GM04504 (cell line): ENCODE measurements around the gene TXNDC2.

Source experiments
- DNase-seq: peaks from one replicate; pipeline ENCODE4 v3.0.0-alpha.2; 2012; ENCODE audit warnings: low read depth

TXNDC2 gene

DNA sequence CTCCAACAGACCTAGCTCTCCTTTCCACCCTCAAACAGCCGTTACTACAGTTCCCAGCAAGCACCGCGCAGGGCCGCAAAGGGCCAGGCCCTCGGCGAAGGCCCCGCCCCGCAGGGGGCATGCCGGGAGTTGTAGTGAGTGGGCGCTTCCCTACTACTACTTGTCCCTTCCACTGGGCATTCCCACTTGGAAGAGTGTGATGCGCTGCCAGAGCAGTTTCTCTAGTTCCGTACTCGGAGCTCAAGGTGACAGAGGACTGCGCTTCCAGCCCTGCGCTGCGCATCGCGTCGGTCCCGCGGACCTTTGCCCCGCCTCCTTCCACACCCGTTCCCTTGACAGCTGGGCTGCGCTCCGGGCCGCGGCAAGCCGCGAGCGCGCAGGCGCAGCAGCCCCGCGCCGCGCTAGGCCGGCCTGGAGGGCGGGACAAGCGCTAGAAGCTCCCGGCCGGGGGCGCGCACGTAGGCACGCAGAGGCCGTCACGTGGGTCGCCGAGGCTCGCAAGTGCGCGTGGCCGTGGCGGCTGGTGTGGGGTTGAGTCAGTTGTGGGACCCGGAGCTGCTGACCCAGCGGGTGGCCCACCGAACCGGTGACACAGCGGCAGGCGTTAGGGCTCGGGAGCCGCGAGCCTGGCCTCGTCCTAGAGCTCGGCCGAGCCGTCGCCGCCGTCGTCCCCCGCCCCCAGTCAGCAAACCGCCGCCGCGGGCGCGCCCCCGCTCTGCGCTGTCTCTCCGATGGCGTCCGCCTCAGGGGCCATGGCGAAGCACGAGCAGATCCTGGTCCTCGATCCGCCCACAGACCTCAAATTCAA, 28.0 kb downstream of the TXNDC2 start, which contains the start of gene VAPA:
VAPA (plus strand) TSS at position 491 of the 808 bp plus-strand sequence; CDS start at position 732, 241 bp downstream.
- DNase-seq = peak; percentile 92

DNA sequence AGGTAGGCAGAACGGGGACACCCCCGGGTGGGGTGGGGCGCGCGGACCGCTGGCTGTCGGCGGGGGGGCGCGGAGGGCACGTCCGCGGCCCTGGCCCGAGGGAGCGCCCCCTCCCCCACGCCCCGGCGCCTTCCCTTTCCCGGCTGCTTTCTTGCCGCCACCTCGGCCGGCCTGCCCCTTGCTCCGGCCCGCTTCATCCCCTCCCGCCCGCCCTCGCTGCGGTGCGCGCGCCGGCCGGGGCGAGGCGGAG, 28.5 kb downstream of the TXNDC2 start:
- no peak for DNase-seq

DNA sequence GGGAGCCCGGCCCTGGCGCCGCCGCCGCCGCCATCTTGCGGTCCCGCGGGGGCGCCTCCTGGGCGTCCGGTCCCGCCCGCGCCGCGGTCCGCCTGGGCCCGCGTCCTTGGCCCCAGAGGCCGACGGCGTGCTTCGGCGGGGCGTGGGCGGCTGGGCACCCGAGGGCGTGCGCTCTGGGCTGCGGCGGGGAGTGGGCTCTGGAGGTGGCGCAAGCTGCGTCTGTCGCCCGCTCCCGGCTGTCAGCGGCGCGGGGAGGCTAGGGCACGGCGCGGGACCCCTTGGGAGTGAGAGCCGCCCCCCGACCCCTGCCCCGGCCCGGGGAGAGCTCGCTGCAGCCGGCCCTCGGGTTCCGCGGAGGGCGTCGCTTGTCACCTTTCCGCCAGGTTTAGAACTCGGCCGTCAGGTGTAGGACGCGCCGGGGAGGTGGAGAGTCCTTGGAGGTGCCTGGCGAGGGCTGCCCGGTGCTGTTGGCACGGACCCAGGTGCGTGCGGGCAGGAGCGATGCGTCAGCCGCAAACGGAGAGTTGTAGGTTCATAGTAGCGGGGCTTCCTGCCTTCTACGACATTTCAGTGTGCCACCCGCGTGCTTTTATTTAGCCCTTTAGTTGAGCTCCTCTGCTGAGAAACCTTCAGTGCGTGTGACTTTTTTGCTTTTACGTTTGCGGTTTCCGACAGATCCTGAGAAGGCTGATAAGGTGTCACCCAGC, 29.0 kb downstream of the TXNDC2 start:
- DNase-seq = peak; percentile 54

DNA sequence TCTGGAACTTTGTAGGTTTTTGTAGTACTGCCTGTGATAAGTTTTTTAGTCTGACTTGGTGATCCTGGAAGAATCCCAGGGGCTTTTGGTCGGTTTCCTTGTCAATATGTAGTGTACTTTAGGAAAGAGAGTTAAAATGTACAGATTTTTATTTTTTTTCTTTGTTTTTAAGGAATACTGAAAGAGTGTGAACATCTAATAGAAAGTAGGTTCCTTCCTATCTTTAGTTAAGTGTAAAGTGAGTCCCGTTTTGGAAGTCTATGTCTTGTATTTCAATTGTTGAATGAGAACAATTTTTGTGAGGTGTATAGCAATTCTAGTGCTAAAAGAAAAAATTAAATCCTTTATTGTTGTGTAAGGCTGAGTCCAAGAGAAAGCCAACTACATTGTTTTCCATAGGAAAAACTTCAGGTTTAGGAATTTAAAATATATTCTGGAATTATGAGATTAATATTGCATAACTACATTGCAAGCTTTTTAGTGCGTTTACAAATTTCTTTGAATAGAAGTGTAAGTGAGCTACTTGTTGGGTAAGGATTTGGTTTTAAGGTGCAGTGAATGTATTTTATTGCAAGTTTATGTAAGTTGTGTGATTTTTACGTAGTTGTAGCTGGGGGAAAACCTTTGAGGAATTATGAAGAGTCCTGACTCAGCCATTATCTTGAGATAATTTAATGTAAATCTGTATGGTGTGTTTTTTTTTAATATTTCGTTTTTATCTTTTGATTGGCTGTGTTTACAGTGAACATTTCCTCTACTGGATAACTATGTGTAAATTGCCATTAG, 29.7 kb downstream of the TXNDC2 start:
- DNase-seq = no peak

DNA sequence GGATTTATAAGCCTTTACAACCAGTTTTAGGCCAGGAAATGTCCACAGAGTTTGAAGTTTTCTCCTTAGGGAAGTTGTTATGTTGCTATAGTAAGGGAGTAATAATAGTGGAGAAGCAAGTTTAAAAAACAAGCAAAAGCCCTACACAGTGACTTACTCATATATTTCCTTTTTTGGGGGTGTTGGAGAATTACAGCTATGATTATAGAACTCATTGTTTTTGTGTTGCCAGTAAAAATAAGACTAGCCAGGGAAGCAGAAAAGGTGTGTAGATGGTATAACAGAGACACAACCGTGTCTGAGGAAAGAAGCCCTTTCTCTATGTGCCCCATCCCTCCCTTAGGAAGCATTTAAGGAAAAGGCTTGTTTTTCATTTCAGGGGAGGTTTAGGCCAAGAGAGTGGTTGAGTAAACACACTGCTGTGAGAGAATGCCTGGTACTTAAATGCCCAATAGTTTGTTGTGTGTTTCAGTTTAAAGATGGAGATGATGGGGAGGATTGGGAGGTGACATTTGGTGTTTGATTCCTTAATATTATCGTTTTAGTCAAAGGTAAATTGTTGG, 30.4 kb downstream of the TXNDC2 start:
- no peak for DNase-seq

DNA sequence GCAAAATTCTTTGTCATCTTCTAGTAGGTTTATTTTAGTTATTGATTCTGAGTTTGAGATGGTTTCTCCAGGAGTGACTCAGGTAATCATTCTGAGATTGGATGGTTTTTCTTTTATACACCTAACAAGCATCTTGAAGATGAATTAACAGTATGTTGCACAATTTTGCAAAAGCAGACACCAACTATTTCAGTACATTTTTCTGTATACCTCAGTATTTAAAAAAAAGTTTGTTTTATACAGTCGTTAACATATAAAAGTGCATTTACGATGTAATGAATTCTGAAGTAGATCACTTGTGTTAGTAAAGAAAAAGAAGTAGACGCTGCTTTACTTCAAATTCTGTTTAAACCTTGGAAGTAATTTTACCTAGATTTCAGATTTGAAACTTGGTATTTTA, 31.0 kb downstream of the TXNDC2 start:
- DNase-seq = no peak

DNA sequence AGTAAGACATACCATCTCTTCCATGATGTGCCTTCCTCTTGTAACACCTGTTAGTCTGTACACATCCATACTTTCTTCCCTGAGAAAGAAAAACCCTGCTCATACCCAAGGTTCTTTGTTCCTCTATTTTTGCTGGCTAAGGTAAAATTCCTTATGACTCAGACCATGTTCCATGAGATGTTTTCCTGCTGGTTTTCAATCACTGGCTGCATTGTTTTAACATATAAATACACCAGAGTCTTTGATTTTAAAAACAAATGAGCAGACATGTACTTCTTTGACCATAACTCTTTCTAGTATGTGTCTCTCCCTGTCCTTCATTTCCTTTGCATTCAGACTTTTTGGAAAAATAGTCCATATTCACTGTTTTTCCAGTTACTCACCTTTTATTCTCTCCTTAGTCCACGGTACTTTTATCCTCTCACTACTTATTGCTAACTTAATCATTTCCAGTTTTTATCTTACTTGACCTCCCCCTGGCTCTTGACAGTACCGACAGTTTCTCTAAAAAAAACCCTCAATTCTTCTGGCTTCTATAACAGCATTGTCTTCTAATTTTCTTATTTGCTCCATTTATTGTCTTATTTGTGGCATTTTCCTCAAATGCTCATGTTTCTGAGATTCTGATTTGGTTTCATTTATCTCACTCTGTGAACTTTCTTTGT, 32.4 kb downstream of the TXNDC2 start:
- DNase-seq = no peak

DNA sequence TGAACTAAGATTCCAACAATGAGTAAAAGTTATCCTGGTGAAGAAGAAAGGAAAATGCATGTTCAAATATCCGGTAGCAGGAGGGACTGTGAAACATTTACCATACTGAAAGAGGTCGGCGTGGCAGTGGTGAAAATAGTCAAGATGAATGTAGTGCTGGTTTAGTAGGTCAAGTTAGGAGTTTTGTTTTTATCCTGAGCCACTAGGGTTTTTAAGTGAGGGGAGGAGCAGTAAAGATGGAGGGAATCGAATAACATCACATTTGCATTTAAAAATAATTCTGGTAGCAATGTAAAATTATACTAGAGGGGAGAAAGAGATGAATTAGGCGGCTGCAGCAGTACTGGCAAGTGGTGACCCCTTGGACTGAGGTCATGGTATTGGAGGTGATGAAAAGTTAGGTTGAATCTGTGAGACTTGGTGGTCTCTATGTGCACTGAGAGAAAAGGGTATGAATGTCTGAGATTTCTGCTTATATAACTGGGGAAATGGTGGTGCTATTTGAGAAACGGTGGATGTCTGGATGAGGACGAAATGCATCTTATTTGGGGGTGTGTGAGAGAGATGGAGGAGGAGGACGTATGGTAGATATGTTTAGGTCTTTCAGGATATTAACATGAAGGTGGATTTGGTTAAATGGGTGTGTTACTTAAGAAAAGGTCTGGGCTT, 33.9 kb downstream of the TXNDC2 start:
- no peak for DNase-seq

DNA sequence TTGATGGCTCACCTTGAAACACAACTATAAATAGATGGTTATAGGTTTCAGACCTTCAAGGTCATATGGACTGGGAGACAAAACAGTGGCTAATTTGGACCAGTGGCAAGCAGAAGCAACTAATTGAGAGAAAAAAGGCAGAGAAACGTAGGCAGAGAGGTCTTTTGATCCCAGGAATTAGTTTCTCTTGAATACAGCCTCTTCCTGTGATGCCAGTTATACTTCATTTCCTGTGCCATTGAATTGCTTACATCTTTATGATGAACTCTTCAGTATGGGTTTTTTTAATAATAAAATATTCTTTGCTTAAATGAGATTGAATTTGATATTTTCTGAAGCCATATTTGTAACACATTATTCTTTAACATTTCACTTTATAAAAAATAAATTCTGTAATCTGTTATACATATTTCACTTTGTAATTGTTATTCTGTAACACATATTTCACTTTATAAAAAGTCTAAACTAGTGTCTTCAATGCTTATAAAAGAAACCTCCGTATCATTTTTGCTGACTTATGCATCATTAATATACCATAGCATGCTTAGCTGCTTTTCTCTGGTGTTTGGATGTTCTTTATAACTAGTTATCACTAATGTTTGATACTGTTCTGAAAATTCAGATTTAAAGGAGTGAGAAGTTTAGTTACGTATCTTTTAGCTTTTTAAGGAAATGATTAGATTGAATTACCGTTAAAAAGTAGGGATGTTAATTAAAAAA, 37.0 kb downstream of the TXNDC2 start:
- no peak for DNase-seq

DNA sequence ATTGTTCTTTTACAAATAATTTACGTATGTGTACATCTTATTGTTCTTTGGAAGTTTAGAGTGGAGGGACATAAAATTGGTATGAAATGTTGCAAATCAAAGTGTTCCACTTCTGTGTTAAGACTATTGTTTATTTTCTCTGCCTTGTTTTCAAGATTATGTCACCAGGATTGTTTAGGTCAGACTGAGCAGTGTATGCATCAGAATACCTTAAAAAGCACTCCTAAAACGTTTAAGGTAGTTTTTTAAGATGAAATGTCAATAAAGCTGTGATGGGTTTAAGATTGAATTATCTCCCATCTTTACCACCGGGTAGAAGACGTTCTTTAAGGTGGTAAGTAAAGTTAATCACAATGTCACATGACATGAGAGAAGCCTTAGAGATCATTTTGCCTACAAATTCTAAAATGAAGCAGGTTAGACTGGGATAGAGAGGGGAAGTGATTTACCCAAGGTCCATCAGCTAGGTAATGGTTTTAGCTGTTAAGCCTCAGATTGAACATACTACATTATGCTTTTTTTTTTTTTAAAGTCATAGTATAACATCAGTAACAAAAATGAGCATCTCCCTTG, 38.7 kb downstream of the TXNDC2 start:
- no peak for DNase-seq

DNA sequence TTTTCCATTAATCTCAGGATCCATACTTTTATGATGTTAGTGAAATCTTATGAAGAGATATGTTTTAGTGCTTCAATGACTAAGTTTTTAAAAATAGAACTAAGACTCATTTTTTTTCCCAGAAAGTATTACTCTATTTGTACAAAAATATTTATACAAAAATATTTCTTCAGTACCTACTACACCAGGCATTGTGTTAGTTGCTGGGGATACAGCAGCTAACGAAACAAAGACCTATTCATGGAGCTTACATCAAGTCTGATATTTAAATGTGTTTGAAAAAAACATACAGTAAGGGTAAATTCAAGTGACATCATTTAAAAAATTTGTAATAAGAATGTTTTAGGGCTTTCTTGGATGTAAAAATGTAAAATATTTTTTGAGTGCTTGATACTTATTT, 39.6 kb downstream of the TXNDC2 start:
- no peak for DNase-seq

DNA sequence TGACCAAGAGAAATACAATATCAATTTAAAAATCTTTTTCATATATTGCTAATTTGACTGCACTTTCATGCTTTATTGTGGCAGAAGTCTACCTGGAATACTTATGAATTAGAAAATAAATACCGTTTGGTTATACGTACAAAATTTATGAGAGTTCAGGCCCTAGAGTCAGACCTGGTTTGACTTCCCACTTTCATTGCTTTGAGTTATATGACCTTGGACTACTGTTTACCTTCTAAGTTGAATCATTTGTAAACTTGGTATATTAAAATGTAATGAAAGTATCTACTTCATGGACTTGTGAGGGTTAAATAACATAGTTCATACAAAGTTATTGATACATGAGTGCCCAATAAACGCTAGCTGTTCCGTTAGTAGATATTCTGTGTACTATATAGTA, 40.0 kb downstream of the TXNDC2 start:
- no peak for DNase-seq

DNA sequence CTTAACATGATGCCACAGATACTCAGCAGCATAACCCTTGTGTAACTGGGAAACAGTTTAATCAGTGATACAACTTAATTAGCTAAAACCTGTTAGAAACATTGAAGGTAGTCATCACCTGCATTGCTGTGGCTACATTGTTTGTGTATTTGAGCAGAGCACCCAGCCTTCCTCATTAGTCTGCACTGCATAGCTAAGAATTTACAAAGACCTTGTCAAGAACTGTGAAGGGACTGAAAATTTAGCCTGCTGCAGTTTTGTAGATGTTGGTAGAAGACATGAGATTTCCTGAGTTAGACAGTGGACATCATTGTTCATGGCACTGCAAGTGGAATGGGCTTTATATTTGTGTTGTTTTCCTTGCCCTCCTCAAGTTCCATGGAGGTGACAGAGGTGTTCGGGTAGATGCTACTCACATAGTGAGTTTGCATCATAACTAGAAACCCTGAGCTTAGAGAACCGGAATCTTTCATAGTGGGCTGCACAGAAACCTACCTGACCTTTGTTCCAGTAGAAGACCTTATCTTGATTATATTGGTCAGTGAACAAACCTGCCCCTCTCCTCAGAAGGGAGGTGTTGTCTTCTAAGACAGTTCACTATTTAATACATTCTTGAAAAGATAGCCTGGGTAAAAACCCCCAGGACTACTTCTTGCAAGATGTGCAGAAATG, 40.6 kb downstream of the TXNDC2 start:
- no peak for DNase-seq

DNA sequence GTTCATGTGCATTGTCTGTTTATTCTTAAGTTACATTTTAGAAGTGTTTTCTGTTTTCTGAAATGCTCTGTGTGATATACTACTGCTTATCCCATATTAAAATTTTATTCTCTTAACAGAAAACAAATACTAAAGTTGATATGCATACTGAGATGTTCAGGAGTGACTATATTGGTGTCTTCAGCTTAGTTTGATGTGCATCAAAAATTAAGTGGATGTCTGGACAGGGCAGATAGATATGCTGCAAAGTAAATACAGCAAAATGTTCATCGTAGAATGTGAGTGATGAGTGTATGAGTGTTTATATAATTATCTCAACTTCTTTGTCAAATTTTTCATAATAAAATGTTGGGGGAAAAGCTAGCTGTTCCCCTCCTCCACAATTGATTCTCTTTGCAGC, 41.2 kb downstream of the TXNDC2 start:
- DNase-seq = no peak

DNA sequence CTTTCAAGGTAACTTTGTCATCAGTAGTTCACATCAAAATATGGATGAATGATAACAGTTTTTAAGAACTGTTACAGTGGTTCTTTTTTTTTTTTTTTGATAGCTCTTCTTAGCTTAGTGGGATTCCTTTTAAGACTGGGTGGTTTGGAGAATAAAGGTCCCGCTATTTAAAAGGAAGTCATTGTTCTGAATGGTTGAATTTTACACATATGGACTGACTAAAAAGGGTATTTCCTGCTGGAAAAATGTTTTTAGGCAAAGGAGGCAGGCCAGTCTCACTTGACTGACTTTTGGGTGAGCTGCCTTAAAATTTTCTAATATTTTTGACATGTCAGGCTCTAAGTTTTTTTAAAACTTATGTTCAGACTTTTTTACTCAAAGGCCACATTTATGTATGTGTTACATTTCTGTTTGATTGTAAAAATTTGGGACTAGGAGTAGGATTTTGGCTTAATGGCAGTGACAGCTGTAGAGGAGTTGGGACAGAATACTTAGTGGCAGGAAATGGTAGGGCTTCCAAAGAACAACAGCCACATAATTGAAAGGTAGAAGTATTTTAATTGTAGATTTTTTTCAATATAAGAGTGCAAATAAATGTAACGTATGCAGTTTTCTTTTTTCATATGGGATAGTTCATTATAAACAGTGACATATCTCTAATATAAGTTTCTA, 41.8 kb downstream of the TXNDC2 start:
- DNase-seq = no peak

DNA sequence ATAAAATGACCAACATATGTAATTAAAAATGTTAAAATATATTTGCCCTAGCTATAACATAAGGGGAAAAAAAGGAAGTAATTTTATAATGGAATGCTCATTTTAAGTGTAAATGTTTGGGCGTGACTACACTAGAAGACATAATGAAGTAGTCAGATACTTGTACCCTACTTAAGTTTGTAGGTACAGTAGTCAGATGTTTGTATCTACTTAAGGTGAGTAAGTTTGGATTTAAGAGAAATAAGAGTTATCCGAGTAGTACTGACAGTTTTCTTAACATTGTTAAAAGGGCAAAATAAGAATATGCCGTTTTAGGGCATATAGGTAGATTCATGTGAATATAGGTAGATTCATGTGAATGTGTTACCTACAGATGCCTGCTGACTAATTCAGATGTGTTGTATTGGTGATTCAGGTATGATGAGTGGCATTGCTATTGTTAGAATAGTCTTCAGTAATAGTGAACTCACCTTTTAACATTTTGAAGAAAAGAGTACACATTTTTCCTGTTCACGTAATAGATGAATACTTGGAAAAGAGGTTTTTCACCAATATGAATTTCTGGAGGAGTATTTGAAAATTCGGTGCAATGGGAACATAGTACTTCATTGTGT, 43.0 kb downstream of the TXNDC2 start:
- DNase-seq = no peak

DNA sequence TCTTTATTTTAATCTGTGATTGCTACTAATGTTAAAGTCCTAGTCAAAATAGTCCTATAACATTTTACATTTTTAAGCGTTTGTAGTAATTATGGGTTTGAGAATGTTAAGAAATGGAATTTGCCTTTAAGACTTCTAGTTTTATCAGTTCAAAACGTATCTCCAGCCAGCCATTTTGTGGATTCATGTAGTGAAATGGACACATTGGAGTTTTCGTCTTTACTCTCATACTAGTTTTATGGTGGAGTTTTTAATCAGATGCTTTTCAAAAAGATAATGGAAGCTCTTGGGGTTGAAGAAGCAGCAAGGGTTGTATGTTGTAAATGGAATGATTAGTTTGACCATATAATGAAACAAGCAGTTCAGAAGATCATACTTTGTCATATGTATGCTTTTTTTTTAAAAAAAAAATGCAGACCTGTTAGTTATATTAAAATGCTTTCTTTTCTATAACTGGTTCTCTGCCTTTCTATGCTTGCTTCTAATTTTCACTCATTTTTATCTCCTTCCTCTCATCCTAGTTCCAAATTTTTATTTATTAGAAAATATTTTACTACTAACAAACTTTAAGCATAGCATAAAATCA, 44.6 kb downstream of the TXNDC2 start:
- no peak for DNase-seq

DNA sequence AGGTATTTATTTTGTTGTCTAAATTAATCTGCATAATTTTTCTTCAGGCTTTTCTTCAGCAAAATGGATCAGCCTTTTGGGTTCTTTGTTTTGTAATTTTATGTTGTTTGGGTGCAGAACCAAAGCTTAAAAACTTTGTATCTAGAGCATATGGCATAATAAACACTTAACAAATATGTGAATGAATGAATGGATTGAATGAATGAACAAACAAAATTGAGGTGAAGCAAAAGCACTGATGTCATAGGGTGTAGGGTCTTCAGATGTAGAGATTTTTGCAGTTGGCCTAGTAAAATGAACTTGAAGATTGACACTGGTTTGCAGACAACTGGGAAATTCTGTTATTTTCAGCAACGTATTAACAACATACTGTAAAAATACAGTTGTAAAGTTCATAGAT, 45.4 kb downstream of the TXNDC2 start:
- DNase-seq = no peak

DNA sequence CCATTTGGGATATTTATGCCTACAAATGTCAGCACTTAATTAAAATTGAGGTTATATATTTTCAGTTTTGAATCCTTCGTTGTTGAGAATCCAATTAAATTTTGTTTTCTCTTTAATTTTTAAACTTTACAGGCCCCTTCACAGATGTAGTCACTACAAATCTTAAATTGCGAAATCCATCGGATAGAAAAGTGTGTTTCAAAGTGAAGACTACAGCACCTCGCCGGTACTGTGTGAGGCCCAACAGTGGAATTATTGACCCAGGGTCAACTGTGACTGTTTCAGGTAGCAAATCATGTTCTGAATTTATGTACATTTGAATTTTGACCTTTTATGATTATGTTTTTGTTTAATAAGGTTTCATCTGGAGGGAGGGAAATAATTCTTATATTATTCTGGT, 45.9 kb downstream of the TXNDC2 start:
- no peak for DNase-seq
